Muscle layer of duodenum (tissue), 2 donors: Measurements from ENCODE around the gene ZNF507.

Experiments used
- H3K27ac ChIP-seq: one replicate; pipeline ENCODE4 v1.7.0; 2013; ENCODE audit warnings: mild to moderate bottlenecking, low read length
- H3K27me3 ChIP-seq: one replicate; pipeline ENCODE4 v1.7.0; 2013; ENCODE audit warnings: low read depth, mild to moderate bottlenecking, control low read depth, low read length
- H3K36me3 ChIP-seq, 2 donors: one replicate each; pipeline ENCODE4 v1.7.0; 2013; ENCODE audit warnings: low read length in 2 of 2, control low read depth in 1 of 2, mild to moderate bottlenecking in 1 of 2; ENCODE audit not compliant: insufficient read depth in 2 of 2, control insufficient read depth in 1 of 2
- H3K4me1 ChIP-seq, 2 donors: one replicate each; pipeline ENCODE4 v1.7.0; 2013; ENCODE audit warnings: low read length in 2 of 2, mild to moderate bottlenecking in 2 of 2, control low read depth in 1 of 2, moderate library complexity in 1 of 2; ENCODE audit not compliant: insufficient read depth in 2 of 2, control insufficient read depth in 1 of 2
- H3K4me3 ChIP-seq, 2 donors: one replicate each; pipeline ENCODE4 v1.7.0; 2013; ENCODE audit warnings: low read length in 2 of 2, low read depth in 1 of 2, mild to moderate bottlenecking in 1 of 2
- H3K9me3 ChIP-seq, 2 donors: one replicate each; pipeline ENCODE4 v1.7.0; 2013; ENCODE audit warnings: low read length in 2 of 2, control low read depth in 1 of 2, mild to moderate bottlenecking in 1 of 2; ENCODE audit not compliant: control insufficient read depth in 1 of 2
- donor health status: healthy.

Gene ZNF507

DNA sequence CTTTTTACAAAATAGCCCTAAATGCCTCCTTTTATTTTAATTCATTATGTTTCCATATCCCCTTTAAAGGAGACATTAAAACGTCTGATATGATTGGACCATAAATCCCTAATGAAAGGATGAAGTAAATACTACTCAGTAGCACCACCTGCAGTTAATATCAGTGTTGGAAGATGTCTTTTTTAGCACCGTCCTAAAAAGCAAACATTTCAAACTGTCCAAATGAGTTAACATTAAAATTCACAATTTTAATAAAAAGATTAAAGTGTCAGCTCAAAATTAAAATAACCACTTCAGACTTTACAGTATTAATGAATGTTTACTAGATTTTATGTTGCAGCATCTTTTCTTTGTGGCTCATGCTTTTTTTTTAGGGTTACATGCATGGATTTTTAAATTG lies 12.3 kb downstream of the ZNF507 start:
- no peaks in the 10 kb centered on the region for H3K27me3 ChIP-seq
- no peak overlapping the region for H3K4me3 ChIP-seq
- peaks cover 0 to 2% of the 10 kb centered on the region in 2 donors for H3K4me1 ChIP-seq
- H3K9me3 ChIP-seq, result no peaks in the 10 kb centered on the region
- peaks cover 59 to 66% of the 10 kb centered on the region in 2 donors for H3K36me3 ChIP-seq
- H3K27ac ChIP-seq, result no peak overlapping the region

- H3K27ac ChIP-seq, result no peak overlapping the region
- H3K36me3 ChIP-seq, result peaks cover 54 to 60% of the 10 kb centered on the region in 2 donors
- no peaks in the 10 kb centered on the region for H3K27me3 ChIP-seq
- peaks cover 5 to 7% of the 10 kb centered on the region in 2 donors for H3K4me1 ChIP-seq
- no peak overlapping the region for H3K4me3 ChIP-seq
- H3K9me3 ChIP-seq, result no peaks in the 10 kb centered on the region
Measured at GRCh38 chr19:32358321-32358720, 12.9 kb downstream of the ZNF507 start.

GRCh38 chr19:32359581-32359980 lies 14.2 kb downstream of the ZNF507 start:
- H3K27me3 ChIP-seq, result no peaks in the 10 kb centered on the region
- peaks cover 44 to 47% of the 10 kb centered on the region in 2 donors for H3K36me3 ChIP-seq
- peaks cover 5 to 9% of the 10 kb centered on the region in 2 donors for H3K4me1 ChIP-seq

GRCh38 chr19:32361574-32362317 lies 16.3 kb downstream of the ZNF507 start:
- no peaks in the 10 kb centered on the region for H3K27me3 ChIP-seq
- H3K4me3 ChIP-seq, result no peak overlapping the region
- H3K27ac ChIP-seq, result no peak overlapping the region
- peaks cover 5 to 9% of the 10 kb centered on the region in 2 donors for H3K4me1 ChIP-seq
- peaks cover 26 to 38% of the 10 kb centered on the region in 2 donors for H3K36me3 ChIP-seq
- H3K9me3 ChIP-seq, result no peaks in the 10 kb centered on the region

More at GRCh38 chr19:32359581-32359980, 14.2 kb downstream of the ZNF507 start:
- no peak overlapping the region for H3K27ac ChIP-seq
- no peak overlapping the region for H3K4me3 ChIP-seq
- no peaks in the 10 kb centered on the region for H3K9me3 ChIP-seq

DNA sequence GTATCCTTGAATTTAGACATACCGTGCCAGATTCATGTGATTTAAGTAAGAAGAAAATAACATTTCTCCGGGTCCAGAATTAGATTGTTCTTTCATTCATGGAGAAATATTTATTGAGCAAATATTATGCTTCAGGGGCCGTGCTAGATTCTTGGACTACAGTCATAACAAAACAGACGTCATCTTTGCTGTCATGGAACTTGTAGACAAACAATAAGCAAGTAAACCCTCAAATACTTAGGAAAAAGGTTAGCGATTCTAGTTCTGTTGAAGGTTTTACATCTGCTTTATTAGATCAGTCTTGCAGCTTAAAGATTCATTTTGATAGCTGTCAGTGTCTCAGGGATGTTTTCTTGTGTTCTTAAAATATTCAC lies 16.9 kb downstream of the ZNF507 start:
- Histone ChIP-seq H3K4me1 (peaks cover 5 to 9% of the 10 kb centered on the region in 2 donors), H3K9me3 (no peaks in the 10 kb centered on the region), H3K27me3 (no peaks in the 10 kb centered on the region), H3K4me3 (no peak overlapping the region), H3K36me3 (peaks cover 24 to 34% of the 10 kb centered on the region in 2 donors), H3K27ac (no peak overlapping the region)

DNA sequence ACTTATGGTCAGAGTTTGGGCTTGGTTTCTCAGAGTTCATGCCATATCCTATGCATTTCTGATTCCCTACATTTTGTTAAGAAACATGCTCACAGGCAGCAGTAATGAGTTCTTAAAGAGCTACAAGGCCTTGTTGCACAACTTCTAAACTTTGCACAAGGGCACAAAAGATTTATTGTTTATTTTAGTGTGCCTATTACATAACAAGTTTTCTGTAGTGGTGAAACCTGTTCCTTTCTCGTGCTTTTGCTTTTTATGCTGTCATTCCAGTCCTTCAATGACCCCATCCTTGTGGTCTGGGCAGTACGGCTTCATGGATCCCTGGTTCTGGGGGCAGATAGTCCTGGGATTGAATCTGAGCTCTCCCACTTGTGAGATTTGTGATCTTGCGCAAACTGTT lies 17.8 kb downstream of the ZNF507 start:
- Histone ChIP-seq H3K27me3 (no peaks in the 10 kb centered on the region), H3K36me3 (peaks cover 20 to 26% of the 10 kb centered on the region in 2 donors), H3K27ac (peak overlapping the region; percentile 68), H3K9me3 (no peaks in the 10 kb centered on the region), H3K4me3 (no peak overlapping the region), H3K4me1 (peaks cover 5 to 17% of the 10 kb centered on the region in 2 donors)

DNA sequence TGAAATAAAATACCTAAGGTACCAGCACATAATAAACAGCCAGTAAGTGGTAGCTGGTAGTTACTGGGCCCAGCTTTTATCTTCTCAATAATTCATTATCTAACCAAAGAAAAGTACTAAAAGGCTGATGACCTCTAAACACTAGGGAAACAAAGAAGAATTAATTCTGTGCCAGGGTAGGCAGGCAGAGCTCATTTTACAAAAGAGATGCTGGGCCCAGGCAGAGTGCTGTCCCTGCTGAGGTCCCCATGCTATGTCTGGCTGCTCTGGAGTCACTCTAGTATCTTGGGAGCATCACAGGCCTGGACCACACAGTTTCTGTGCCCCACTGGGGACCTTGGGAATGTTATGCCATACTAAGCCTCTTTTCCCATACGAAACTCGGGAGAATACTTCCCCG lies 18.2 kb downstream of the ZNF507 start:
- Histone ChIP-seq H3K4me3 (no peak overlapping the region), H3K9me3 (no peaks in the 10 kb centered on the region), H3K4me1 (peaks cover 5 to 19% of the 10 kb centered on the region in 2 donors), H3K36me3 (peaks cover 16 to 23% of the 10 kb centered on the region in 2 donors), H3K27me3 (no peaks in the 10 kb centered on the region), H3K27ac (peak overlapping the region; percentile 68)

DNA sequence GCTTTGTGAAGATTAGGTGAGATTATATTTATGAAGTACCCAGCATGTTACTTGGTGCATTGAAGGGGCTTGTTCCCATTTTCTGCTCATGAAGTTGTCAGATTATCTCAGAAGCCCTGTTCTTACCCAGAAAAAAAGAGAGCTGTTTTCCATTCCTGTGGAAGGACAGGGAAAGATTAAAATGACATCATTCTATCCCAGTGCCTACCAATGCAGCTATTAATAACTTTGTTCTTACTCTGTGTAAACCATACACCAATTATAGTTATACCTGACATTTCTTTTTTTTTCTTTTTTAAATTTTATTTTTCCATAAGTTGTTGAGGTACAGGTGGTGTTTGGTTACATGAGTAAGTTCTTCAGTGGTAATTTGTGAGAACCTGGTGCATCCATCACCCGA lies 18.6 kb downstream of the ZNF507 start:
- H3K27me3 ChIP-seq, result no peaks in the 10 kb centered on the region
- H3K27ac ChIP-seq, result peak overlapping the region; percentile 68
- H3K36me3 ChIP-seq, result peaks cover 12 to 23% of the 10 kb centered on the region in 2 donors

DNA sequence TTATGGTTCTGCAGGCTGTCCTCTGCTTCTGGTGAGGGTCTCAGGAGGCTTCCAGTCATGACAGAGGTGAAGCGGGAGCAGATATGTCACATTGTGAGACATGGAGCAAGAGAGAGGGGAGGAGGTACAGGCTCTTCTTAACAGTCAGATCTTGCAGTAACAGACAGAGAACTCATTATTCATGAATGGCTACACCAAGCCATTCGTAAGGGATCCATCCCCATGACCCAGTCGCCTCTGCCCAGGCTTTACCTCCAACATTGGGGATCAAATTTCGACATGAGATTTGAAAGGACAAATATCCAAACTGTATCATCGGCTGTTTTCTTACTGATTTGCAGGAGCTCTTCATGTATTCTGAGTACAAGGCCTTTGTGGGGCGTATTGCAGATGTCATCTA lies 21.7 kb downstream of the ZNF507 start:
- Histone ChIP-seq H3K27me3 (no peaks in the 10 kb centered on the region), H3K27ac (no peak overlapping the region), H3K9me3 (no peaks in the 10 kb centered on the region), H3K4me3 (no peak overlapping the region), H3K4me1 (peaks cover 5 to 19% of the 10 kb centered on the region in 2 donors), H3K36me3 (peaks cover 0 to 12% of the 10 kb centered on the region in 2 donors)

More for the DNA sequence above, 18.6 kb downstream of the ZNF507 start:
- peaks cover 5 to 19% of the 10 kb centered on the region in 2 donors for H3K4me1 ChIP-seq
- H3K9me3 ChIP-seq, result no peaks in the 10 kb centered on the region
- H3K4me3 ChIP-seq, result no peak overlapping the region

- Histone ChIP-seq H3K27ac (no peak overlapping the region), H3K36me3 (peaks cover 10 to 21% of the 10 kb centered on the region in 2 donors), H3K4me3 (no peak overlapping the region), H3K4me1 (peaks cover 2 to 16% of the 10 kb centered on the region in 2 donors), H3K9me3 (no peaks in the 10 kb centered on the region), H3K27me3 (no peaks in the 10 kb centered on the region)
Measured at GRCh38 chr19:32367948-32368536, 22.6 kb downstream of the ZNF507 start.

DNA sequence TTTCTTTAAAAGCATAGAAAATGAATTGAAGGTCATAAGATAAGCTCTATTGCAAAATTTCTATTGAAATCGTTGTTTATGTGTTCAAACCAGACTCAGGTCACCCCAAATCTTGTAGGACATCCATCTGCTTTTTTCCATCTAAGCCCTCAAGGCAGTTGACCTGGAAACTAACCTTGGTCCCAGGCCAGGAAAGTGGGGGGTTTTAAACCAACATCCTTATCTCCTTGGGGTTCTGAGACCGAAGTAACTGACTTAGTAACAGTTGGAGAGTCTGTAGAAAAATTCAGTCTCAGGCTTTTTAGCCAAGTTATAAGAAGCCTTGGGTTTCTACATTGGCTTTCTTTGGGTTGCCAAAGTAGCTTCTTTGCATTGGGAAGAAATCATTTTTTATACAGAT lies 23.4 kb downstream of the ZNF507 start:
- H3K9me3 ChIP-seq, result no peaks in the 10 kb centered on the region
- H3K4me3 ChIP-seq, result no peak overlapping the region
- peaks cover 7 to 19% of the 10 kb centered on the region in 2 donors for H3K4me1 ChIP-seq
- H3K27me3 ChIP-seq, result no peaks in the 10 kb centered on the region
- no peak overlapping the region for H3K27ac ChIP-seq
- peaks cover 12 to 27% of the 10 kb centered on the region in 2 donors for H3K36me3 ChIP-seq
